ENCODE results near the gene VPS8. TPM values are rescaled to one million over a fixed set of nuclear protein-coding genes. Genes with fewer than 3 reads are reported as not detected.

VPS8 gene
- total and polyA plus RNA-seq, 4 donors, result 4.2 to 34.9 (median 22.9) TPM

DNA sequence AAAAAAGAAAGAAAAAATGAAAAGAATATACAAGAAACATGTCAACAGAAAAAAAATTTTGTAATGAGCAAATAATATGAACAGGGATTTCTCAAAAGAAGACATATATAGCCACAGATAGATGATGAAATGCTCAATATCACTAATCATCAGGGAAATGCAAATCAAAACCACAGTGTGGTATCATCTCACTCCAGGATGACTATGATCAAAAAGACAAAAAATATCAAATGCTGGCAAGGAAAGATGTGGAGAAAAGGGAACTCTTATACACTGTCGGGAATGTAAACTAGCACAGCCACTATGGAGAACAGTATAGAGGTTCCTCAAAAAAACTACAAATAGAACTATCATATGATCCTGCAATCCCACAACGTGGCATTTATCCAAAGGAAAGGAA, 246.8 kb downstream of the VPS8 start:
- H3K9ac ChIP-seq (ENCODE audit: low read depth in 1 of 2, low read length in 2 of 2), result no peak overlapping the region
- 69% methylated on average over 2 of the region's 2 CpGs for WGBS
- TF ChIP-seq EGR1 (IDR thresholded peaks at IDR 0.05; ENCODE audit: low read depth in 2 of 2), result no peak
- TF ChIP-seq JUND (IDR thresholded peaks at IDR 0.05), result no peak
- TF ChIP-seq RAD21 (IDR thresholded peaks at IDR 0.05), result no peak
- TF ChIP-seq RXRA (IDR thresholded peaks at IDR 0.05), result no peak
- TF ChIP-seq YY1 (IDR thresholded peaks at IDR 0.05), result no peak
- no peak for TF ChIP-seq GABPA (IDR thresholded peaks at IDR 0.05 in 1 of 2, conservative IDR thresholded peaks at IDR 0.05 in 1 of 2)
- TF ChIP-seq TAF1 (conservative IDR thresholded peaks at IDR 0.05), result no peak
- TF ChIP-seq, protein P1, sequence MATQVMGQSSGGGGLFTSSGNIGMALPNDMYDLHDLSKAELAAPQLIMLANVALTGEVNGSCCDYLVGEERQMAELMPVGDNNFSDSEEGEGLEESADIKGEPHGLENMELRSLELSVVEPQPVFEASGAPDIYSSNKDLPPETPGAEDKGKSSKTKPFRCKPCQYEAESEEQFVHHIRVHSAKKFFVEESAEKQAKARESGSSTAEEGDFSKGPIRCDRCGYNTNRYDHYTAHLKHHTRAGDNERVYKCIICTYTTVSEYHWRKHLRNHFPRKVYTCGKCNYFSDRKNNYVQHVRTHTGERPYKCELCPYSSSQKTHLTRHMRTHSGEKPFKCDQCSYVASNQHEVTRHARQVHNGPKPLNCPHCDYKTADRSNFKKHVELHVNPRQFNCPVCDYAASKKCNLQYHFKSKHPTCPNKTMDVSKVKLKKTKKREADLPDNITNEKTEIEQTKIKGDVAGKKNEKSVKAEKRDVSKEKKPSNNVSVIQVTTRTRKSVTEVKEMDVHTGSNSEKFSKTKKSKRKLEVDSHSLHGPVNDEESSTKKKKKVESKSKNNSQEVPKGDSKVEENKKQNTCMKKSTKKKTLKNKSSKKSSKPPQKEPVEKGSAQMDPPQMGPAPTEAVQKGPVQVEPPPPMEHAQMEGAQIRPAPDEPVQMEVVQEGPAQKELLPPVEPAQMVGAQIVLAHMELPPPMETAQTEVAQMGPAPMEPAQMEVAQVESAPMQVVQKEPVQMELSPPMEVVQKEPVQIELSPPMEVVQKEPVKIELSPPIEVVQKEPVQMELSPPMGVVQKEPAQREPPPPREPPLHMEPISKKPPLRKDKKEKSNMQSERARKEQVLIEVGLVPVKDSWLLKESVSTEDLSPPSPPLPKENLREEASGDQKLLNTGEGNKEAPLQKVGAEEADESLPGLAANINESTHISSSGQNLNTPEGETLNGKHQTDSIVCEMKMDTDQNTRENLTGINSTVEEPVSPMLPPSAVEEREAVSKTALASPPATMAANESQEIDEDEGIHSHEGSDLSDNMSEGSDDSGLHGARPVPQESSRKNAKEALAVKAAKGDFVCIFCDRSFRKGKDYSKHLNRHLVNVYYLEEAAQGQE (IDR thresholded peaks at IDR 0.05), result no peak
- H3K4me1 ChIP-seq (ENCODE audit: control insufficient read depth in 4 of 4, insufficient read depth in 4 of 4, low read length in 3 of 4), result no peaks in the 10 kb centered on the region
- H3K9me3 ChIP-seq (ENCODE audit: control insufficient read depth in 4 of 4, low read length in 3 of 4), result peaks cover 0 to 2% (median 0%) of the 10 kb centered on the region in 4 donors
- H3K4me3 ChIP-seq (ENCODE audit: low read depth in 1 of 3, low read length in 3 of 3), result no peak overlapping the region
- no peak overlapping the region for H3K27ac ChIP-seq (ENCODE audit: low read depth in 1 of 2, low read length in 2 of 2)
- DNase-seq (ENCODE audit: low spot score), result no peak
- H3K36me3 ChIP-seq (ENCODE audit: control insufficient read depth in 4 of 4, insufficient read depth in 3 of 4, low read depth in 1 of 4, low read length in 3 of 4), result peaks cover 0 to 2% (median 0%) of the 10 kb centered on the region in 4 donors
- H3K27me3 ChIP-seq (ENCODE audit: control insufficient read depth in 4 of 4, insufficient read depth in 4 of 4, low read length in 3 of 4), result no peaks in the 10 kb centered on the region

- H3K36me3 ChIP-seq (ENCODE audit: control insufficient read depth in 4 of 4, insufficient read depth in 3 of 4, low read depth in 1 of 4, low read length in 3 of 4), result no peaks in the 10 kb centered on the region
- peaks cover 0 to 2% (median 0%) of the 10 kb centered on the region in 4 donors for H3K9me3 ChIP-seq (ENCODE audit: control insufficient read depth in 4 of 4, low read length in 3 of 4)
- H3K4me3 ChIP-seq (ENCODE audit: low read depth in 1 of 3, low read length in 3 of 3), result no peak overlapping the region
- no peak overlapping the region for H3K9ac ChIP-seq (ENCODE audit: low read depth in 1 of 2, low read length in 2 of 2)
- DNase-seq (ENCODE audit: low spot score), result no peak
- WGBS, result 76% methylated on average over 2 of the region's 2 CpGs
- no peak for TF ChIP-seq EGR1 (IDR thresholded peaks at IDR 0.05; ENCODE audit: low read depth in 2 of 2)
- TF ChIP-seq SP1 (IDR thresholded peaks at IDR 0.05), result no peak
- H3K27me3 ChIP-seq (ENCODE audit: control insufficient read depth in 4 of 4, insufficient read depth in 4 of 4, low read length in 3 of 4), result no peaks in the 10 kb centered on the region
- no peak overlapping the region for H3K27ac ChIP-seq (ENCODE audit: low read depth in 1 of 2, low read length in 2 of 2)
- H3K4me1 ChIP-seq (ENCODE audit: control insufficient read depth in 4 of 4, insufficient read depth in 4 of 4, low read length in 3 of 4), result no peaks in the 10 kb centered on the region
Observed at GRCh38 chr3:185059766-185060165, 247.8 kb downstream of the VPS8 start.

GRCh38 chr3:185060655-185061054, 248.7 kb downstream of the VPS8 start:
- H3K9me3 ChIP-seq (ENCODE audit: control insufficient read depth in 4 of 4, low read length in 3 of 4), result peaks cover 0 to 2% (median 0%) of the 10 kb centered on the region in 4 donors
- H3K36me3 ChIP-seq (ENCODE audit: control insufficient read depth in 4 of 4, insufficient read depth in 3 of 4, low read depth in 1 of 4, low read length in 3 of 4), result no peaks in the 10 kb centered on the region
- 95% methylated on average over 2 of the region's 2 CpGs for WGBS

More at GRCh38 chr3:185060655-185061054, 248.7 kb downstream of the VPS8 start:
- Histone ChIP-seq H3K9ac (ENCODE audit: low read depth in 1 of 2, low read length in 2 of 2) (no peak overlapping the region), H3K27ac (ENCODE audit: low read depth in 1 of 2, low read length in 2 of 2) (no peak overlapping the region), H3K4me3 (ENCODE audit: low read depth in 1 of 3, low read length in 3 of 3) (no peak overlapping the region), H3K27me3 (ENCODE audit: control insufficient read depth in 4 of 4, insufficient read depth in 4 of 4, low read length in 3 of 4) (no peaks in the 10 kb centered on the region), H3K4me1 (ENCODE audit: control insufficient read depth in 4 of 4, insufficient read depth in 4 of 4, low read length in 3 of 4) (no peaks in the 10 kb centered on the region)
- DNase-seq (ENCODE audit: low spot score), result no peak
- TF ChIP-seq, protein P2, sequence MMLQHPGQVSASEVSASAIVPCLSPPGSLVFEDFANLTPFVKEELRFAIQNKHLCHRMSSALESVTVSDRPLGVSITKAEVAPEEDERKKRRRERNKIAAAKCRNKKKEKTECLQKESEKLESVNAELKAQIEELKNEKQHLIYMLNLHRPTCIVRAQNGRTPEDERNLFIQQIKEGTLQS (IDR thresholded peaks at IDR 0.05), result no peak
- TF ChIP-seq, protein P3, sequence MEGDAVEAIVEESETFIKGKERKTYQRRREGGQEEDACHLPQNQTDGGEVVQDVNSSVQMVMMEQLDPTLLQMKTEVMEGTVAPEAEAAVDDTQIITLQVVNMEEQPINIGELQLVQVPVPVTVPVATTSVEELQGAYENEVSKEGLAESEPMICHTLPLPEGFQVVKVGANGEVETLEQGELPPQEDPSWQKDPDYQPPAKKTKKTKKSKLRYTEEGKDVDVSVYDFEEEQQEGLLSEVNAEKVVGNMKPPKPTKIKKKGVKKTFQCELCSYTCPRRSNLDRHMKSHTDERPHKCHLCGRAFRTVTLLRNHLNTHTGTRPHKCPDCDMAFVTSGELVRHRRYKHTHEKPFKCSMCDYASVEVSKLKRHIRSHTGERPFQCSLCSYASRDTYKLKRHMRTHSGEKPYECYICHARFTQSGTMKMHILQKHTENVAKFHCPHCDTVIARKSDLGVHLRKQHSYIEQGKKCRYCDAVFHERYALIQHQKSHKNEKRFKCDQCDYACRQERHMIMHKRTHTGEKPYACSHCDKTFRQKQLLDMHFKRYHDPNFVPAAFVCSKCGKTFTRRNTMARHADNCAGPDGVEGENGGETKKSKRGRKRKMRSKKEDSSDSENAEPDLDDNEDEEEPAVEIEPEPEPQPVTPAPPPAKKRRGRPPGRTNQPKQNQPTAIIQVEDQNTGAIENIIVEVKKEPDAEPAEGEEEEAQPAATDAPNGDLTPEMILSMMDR (IDR thresholded peaks at IDR 0.05; ENCODE audit: low read depth, low read length, missing input control), result no peak
- TF ChIP-seq HNF4A (conservative IDR thresholded peaks at IDR 0.05) (no peak), HNF4G (IDR thresholded peaks at IDR 0.05) (no peak), FOXA2 (IDR thresholded peaks at IDR 0.05) (no peak), EGR1 (IDR thresholded peaks at IDR 0.05; ENCODE audit: low read depth in 2 of 2) (no peak), ZBTB33 (IDR thresholded peaks at IDR 0.05) (no peak), GABPA (IDR thresholded peaks at IDR 0.05 in 1 of 2, conservative IDR thresholded peaks at IDR 0.05 in 1 of 2) (no peak), TAF1 (conservative IDR thresholded peaks at IDR 0.05) (no peak), SP1 (IDR thresholded peaks at IDR 0.05) (no peak), RAD21 (IDR thresholded peaks at IDR 0.05) (no peak), RXRA (IDR thresholded peaks at IDR 0.05) (no peak)
- TF ChIP-seq, protein P4, sequence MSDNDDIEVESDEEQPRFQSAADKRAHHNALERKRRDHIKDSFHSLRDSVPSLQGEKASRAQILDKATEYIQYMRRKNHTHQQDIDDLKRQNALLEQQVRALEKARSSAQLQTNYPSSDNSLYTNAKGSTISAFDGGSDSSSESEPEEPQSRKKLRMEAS (IDR thresholded peaks at IDR 0.05), result no peak

All from liver (tissue), 9 donors.